OCI-LY7 (cell line): ENCODE measurements around the gene AGTRAP.

Experiments used
- EZH2phosphoT487 ChIP-seq: fragments of 200-600 bp; sonication (generic); IDR thresholded peaks from 2 replicates; pipeline ENCODE4 v1.6.1; 2018; ENCODE audit warnings: low read depth, borderline replicate concordance, mild to moderate bottlenecking, mixed run types, antibody characterized with exemption, low read length, moderate library complexity, mixed read lengths
- TF ChIP-seq, protein P1 (sequence below): fragments of 200-600 bp; sonication (generic); conservative IDR thresholded peaks from 2 replicates; pipeline ENCODE4 v1.5.1; 2014; ENCODE audit warnings: mild to moderate bottlenecking, antibody characterized with exemption, low read length, moderate library complexity, mixed read lengths

DNA sequence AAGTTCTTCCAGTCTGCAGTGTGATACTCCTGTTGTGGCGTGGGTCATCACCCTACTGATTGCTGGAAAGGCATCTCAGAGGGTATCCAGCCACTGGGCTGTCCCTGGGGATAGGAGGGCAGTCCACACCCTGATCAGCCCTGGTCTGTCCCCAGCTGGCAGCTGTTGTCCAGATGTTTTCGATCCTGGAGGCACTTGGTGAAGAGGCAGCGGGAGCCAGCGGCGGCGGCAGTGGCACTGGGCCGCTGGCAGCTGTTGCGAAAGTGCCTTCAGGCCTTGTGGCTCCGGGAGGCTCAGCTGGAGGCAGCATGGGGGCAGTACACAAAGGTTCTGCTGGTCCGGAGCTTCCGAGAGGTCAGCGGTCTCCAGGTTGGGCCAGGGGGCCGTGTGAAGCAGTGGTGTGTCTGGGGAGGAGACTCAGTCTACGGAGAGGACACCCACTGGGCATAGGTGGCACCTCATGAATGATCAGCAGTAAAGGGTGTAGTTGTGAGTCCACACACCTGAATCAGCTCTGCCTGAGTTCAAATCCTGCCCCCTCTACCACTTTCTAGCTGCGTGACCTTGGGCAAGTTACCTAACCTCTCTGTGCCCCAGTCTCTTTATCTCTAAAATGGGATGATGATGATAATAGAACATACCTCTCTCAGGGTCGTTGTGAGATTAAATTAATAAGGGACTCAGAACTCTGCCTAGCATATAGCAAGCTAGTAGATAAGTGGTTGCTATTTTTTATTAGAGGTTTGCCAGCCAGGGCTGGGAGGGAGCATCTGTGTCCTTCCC is 32.2 kb downstream of the AGTRAP start:
- TF ChIP-seq, protein P1, sequence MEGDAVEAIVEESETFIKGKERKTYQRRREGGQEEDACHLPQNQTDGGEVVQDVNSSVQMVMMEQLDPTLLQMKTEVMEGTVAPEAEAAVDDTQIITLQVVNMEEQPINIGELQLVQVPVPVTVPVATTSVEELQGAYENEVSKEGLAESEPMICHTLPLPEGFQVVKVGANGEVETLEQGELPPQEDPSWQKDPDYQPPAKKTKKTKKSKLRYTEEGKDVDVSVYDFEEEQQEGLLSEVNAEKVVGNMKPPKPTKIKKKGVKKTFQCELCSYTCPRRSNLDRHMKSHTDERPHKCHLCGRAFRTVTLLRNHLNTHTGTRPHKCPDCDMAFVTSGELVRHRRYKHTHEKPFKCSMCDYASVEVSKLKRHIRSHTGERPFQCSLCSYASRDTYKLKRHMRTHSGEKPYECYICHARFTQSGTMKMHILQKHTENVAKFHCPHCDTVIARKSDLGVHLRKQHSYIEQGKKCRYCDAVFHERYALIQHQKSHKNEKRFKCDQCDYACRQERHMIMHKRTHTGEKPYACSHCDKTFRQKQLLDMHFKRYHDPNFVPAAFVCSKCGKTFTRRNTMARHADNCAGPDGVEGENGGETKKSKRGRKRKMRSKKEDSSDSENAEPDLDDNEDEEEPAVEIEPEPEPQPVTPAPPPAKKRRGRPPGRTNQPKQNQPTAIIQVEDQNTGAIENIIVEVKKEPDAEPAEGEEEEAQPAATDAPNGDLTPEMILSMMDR: no peak
- TF ChIP-seq EZH2phosphoT487: no peak
